ENCODE measurements around the gene ARHGAP26.
A peak's percentile ranks its signal among the peaks of the same experiment; 100 is the strongest.

The ARHGAP26 gene

DNA sequence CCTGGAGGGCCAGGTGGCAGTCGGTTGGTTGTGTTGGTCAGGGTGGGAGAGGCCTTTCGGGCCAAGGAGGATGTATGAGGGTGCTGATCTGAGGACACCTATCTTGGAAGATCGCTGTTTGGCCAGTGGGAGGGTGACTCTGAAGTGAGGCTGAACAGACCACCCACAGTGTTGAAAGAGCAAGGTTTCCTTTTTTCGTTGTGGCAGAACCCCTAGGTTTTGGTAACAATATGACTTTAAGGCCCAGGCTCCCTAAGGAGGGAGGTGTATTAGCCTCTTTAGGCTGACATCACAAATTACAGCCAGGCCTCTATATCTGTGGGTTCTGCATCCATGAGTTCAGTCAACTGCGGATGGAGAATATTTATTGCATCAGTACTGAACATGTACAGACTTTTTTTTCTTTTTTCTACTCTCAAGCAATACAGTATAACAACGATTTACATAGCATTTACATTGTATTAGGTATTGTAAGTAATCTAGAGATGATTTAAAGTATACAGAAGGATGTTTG lies 86.1 kb downstream of the ARHGAP26 start:
- no peak for DNase-seq

DNA sequence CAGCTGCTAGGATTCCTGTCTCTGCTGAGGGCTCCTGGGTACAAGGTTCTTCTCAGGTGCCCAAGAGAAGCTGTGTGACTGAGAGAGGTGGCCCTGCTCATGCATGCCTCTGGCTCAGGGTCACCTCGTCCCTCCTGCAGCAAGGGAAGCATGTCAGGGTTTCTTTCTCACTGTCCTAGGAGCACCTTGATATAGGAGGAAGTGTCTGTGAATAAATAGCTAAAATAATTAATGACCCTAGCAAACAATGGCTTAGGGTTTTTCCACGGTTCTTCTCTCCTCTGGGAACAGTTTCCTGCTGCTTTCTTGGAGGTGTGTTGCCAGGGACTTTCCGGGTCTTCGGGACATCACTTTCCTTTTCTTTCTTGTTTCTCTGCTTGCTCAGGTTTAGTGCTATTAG lies 87.2 kb downstream of the ARHGAP26 start:
- DNase-seq: no peak

DNA sequence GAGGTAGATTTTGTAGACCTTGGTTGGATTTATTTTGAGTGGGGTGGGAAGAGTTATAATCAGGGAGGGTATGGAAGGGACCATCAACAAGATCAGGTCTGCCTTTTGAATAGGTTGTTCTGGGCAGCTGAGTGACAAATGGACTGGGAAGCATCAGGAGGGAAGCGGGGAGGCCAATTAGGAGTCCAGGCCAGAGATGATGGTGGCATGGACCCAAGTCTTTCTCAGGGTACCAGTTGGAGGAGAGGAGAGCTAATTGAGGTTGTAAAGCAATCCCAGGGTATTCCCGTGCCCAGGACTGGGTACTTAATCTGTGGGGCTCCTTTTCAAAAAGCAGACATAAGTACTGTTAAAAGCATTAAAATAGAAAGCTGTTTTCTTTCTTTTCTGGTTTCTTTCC lies 88.9 kb downstream of the ARHGAP26 start:
- DNase-seq: no peak

DNA sequence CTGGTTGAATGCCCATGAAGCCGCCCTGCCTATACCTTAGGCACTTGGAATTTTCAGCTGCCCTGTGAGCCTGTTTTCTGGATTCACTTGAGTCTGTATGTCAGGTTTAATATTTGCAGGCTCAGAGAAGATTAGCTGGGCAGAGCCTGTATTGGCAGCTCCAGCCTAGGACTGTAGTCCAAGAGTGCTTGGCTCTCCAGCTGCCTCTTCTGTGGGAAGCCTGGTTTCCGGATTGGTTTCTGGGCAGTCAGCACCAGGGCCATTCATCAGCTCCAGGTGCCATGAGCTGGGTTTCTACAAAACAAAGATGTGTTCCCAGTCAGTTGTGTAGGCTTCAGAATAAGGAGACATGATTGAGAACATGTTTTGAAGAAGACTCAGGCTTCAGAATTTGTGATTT lies 90.1 kb downstream of the ARHGAP26 start:
- DNase-seq: no peak

DNA sequence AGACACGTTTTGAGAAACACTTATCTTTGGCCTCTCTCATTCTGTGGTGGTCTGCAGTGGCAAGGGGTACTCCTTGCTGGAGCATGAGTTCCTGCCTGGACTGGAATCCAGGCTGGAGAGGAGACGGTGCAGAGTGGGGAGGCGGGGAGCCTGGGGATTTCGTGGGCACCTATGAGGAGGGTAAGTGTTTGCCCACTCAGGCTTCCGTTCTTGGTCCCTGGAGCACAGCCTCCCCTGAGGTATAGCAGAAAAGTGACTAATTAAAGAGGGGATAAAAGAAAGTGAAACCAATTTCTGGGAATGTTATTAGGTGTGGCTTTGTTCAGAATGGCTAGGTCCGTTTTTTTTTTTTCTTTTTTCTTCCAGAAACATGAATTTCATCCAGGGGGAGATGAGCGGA lies 90.8 kb downstream of the ARHGAP26 start:
- DNase-seq: no peak

- no peak for DNase-seq
Observed at GRCh38 chr5:142862594-142862993, 92.4 kb downstream of the ARHGAP26 start.

DNA sequence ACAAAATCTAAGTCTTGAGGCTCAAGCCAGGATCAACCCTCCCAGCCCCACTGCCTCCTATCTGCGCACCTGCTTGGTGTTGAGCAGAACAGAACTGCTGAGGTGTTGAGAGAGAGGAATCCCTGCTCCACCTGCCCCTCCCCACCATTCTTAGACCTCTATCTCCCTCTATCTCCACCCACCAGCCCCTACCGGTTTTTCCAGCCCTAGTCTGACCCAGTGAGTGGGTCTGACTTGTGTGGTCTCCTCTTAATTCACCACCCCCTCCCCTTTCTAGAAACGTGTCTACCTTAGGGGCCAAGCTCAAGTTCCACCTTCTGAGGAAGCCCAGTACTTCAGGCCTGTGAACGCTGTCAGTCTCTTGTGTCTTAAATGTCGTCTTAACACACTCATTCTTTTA lies 93.7 kb downstream of the ARHGAP26 start:
- no peak for DNase-seq

DNA sequence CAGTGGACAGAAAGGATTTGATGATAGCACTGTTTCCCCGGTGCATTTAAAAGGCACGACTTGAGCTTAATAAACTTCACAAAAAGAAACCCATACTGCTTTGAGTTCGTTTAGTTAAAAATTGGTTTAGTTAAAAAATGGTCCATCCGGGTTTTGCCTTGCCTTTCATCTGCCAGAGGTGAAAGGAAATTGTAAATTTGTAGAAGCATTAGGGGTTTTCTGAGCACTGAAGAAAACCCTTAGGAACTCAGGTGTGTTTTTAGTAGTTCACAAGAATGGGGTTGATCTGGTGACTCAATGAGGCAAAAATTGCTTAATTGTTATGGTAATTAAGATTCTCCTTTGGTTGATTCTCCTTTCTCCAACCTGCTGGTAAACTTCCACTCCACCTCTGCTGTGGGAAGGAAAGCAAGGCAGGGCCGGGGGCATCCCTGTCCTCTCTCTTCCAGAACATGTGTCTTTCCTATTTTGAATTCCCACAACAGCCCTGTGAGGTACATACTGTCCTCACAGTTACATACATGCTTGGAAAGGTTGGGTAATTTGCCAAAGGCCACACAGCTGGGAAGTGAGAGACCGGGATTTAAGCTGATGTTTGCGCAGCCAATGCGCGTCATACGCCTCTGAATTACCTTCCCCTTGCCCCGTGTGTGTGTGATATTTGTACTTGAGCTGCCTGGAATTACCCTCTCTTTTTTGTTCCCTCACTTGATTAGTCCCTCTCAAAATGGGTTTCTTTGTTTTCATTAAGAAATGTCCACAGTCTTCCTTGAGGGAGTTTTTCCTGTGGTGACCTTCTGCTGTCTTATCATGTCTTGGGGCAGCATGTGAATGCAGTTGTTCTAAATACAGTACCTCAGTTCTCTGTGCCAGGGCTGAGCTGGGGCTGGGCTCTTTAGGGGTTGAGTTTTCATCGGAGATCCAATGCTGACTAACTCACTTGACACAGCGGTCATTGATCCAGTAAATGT lies 94.4 kb downstream of the ARHGAP26 start:
- DNase-seq: no peak

GRCh38 chr5:142865631-142866030 lies 95.5 kb downstream of the ARHGAP26 start:
- DNase-seq: no peak

DNA sequence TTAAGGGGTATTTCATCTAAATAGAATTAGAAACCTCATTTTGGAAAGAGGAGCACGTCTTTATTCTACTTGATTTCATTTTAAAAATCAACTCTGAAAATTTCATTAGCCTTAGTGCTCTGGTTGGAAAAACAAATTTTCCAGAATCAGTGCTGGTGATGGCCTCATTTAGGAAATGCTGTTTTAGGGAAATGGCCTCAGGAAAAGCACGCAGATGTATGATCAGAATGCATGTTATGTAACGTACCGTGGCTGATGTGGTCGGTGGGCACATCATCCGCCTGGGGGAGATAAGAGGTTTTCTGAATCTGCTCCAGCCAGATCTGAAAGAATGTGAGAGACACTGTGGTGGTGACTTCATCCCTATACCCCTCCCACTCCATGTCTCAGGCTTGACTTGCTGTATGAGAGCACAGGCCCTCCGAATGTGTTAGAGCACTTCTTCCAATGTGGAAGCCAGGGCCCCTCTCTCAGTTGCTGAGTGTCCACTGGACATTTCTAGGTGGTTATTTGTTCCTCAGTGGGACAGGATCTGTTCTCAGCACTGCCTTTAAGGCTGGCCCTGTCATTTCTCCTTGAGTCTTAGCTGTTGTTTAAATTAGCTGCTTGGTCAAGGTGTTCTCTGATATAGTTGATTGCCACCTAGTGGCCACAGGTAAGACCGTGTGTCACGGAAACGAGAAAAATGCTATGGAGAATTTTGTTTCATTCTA lies 96.5 kb downstream of the ARHGAP26 start:
- peak; percentile 70 to 71 for DNase-seq

- no peak for DNase-seq
Observed at GRCh38 chr5:142869886-142870285, 99.7 kb downstream of the ARHGAP26 start.

- no peak for DNase-seq
Observed at GRCh38 chr5:142870532-142871362, 100.6 kb downstream of the ARHGAP26 start.

GRCh38 chr5:142871363-142872193 lies 101.4 kb downstream of the ARHGAP26 start:
- DNase-seq: no peak

- no peak for DNase-seq
Observed at GRCh38 chr5:142872217-142872616, 102.0 kb downstream of the ARHGAP26 start.

GRCh38 chr5:142872795-142873194 lies 102.6 kb downstream of the ARHGAP26 start:
- DNase-seq: no peak

- no peak for DNase-seq
Observed at GRCh38 chr5:142873831-142874230, 103.7 kb downstream of the ARHGAP26 start.

DNA sequence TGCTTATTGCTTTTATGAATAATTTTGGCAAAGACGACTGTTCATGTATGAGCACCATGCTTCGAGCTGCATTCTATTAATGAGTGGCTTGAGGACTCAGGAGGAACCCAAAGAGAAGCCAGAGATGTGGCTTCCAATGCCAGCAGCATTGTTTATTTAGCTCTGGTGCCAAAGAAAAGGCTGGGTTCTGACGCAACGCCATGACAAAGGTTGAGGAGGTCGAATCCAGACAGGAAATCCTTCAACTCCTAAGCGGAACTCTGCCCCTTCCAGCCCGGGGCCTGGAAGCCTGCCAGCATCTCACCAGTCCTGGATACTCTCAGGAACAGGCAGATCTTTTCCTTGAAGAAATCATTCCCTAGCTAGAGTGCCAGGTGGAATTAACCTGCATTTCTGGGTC lies 104.4 kb downstream of the ARHGAP26 start:
- no peak for DNase-seq

DNA sequence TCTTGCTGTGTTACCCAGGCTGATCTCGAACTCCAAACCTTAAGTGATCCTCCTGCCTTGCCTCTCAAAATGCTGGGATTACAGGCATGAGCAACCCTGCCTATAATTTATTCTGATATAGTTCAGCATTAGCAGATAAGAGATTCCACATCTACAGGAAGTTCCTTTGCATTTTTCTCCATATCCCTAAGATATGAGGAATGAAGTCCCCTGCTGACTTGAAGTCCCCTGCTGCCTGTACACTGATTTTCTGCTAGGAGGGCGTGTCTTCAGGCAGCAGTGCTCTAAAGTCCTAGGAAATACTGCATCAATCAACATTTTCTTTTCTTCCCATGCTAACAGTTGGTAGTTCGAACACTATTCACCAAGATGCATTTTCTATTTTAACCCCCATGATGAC lies 105.8 kb downstream of the ARHGAP26 start:
- DNase-seq: no peak

- DNase-seq: no peak
Observed at GRCh38 chr5:142876817-142877216, 106.6 kb downstream of the ARHGAP26 start.

- no peak for DNase-seq
Observed at GRCh38 chr5:142878111-142878510, 107.9 kb downstream of the ARHGAP26 start.

DNA sequence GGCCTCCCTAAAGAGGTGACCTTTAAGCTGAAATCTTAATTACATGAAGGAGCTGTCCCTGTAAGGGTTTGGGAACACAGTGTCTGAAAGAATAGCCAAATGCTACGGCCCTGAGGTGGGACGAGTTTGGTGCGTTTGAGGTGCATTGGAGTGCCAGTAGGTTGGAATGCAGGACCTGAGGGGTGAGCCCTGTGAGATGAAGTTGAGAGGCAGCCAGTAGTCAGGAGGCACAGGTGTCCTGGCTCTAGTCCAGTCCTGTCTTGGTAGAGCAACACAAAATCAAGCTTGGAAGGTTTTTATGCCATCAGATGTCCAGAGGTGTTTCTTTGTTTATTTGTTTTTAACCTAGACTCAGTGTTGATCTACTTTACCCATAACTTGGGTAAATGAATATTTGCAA lies 108.5 kb downstream of the ARHGAP26 start:
- no peak for DNase-seq

All from activated T-cell treated with anti-CD3 and anti-CD28 coated beads, Interleukin-2, amount 50 U/mL, for 48 hours (primary cell).